ENCODE measurements around the gene NPSR1. TPM values are rescaled to one million over a fixed set of nuclear protein-coding genes. Genes with fewer than 3 reads are reported as not detected.

NPSR1 gene
- total RNA-seq, 1 donor from 2014 or later, result not detected

DNA sequence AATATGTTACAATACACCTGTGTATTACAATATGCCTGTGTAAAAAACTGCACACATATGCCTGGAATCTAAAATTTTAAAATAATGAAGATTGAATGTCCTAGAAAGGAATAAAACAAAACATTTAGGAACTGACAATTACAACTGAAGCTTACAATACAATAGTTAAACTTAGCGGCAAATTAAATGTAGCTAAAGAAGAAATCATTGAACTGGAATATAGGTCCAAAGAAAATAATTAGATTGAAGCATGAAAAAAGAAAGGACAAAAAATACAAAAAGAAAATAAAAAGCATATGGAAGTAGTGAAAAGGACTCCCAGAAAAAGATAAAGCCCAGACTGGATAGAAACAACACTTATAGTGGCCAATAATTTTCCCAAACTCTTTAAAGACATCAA, 38.4 kb downstream of the NPSR1 start:
- no peak for TF ChIP-seq EZH2 (IDR thresholded peaks at IDR 0.05; ENCODE audit: insufficient read depth, low read length)
- TF ChIP-seq, protein P1, sequence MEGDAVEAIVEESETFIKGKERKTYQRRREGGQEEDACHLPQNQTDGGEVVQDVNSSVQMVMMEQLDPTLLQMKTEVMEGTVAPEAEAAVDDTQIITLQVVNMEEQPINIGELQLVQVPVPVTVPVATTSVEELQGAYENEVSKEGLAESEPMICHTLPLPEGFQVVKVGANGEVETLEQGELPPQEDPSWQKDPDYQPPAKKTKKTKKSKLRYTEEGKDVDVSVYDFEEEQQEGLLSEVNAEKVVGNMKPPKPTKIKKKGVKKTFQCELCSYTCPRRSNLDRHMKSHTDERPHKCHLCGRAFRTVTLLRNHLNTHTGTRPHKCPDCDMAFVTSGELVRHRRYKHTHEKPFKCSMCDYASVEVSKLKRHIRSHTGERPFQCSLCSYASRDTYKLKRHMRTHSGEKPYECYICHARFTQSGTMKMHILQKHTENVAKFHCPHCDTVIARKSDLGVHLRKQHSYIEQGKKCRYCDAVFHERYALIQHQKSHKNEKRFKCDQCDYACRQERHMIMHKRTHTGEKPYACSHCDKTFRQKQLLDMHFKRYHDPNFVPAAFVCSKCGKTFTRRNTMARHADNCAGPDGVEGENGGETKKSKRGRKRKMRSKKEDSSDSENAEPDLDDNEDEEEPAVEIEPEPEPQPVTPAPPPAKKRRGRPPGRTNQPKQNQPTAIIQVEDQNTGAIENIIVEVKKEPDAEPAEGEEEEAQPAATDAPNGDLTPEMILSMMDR (IDR thresholded peaks at IDR 0.05; ENCODE audit: insufficient read depth, low read depth, low read length), result no peak
- FAIRE-seq (no peak), DNase-seq (ENCODE audit: low read depth) (no peak)
- Histone ChIP-seq H3K79me2 (ENCODE audit: insufficient read depth, low read length) (no peaks in the 10 kb centered on the region), H3K4me3 (ENCODE audit: insufficient read depth, low read depth, low read length) (no peak overlapping the region), H3K36me3 (ENCODE audit: insufficient read depth, low read length) (no peaks in the 10 kb centered on the region), H3K4me1 (ENCODE audit: insufficient read depth, low read length) (no peaks in the 10 kb centered on the region), H3K9ac (ENCODE audit: low read length) (no peak overlapping the region), H4K20me1 (ENCODE audit: insufficient read depth, low read length) (no peaks in the 10 kb centered on the region), H2AFZ (ENCODE audit: low read depth, low read length) (no peak overlapping the region), H3K27ac (ENCODE audit: low read depth, low read length) (no peak overlapping the region), H3K4me2 (ENCODE audit: low read length) (no peak overlapping the region), H3K9me3 (ENCODE audit: insufficient read depth, low read depth, low read length) (peaks cover 3% of the 10 kb centered on the region), H3K27me3 (ENCODE audit: insufficient read depth, low read length) (no peaks in the 10 kb centered on the region)
- H3K4me1 Mint-ChIP-seq (ENCODE audit: low read depth, unreplicated experiment), result no peaks in the 10 kb centered on the region
- no peak overlapping the region for H3K4me3 Mint-ChIP-seq (ENCODE audit: unreplicated experiment)
- H3K9me3 Mint-ChIP-seq (ENCODE audit: unreplicated experiment), result peaks cover 3% of the 10 kb centered on the region
- H3K27me3 Mint-ChIP-seq (ENCODE audit: low read depth, unreplicated experiment), result no peaks in the 10 kb centered on the region
- H3K27ac Mint-ChIP-seq (ENCODE audit: unreplicated experiment), result no peak overlapping the region
- H3K36me3 Mint-ChIP-seq (ENCODE audit: low read depth, unreplicated experiment), result no peaks in the 10 kb centered on the region

DNA sequence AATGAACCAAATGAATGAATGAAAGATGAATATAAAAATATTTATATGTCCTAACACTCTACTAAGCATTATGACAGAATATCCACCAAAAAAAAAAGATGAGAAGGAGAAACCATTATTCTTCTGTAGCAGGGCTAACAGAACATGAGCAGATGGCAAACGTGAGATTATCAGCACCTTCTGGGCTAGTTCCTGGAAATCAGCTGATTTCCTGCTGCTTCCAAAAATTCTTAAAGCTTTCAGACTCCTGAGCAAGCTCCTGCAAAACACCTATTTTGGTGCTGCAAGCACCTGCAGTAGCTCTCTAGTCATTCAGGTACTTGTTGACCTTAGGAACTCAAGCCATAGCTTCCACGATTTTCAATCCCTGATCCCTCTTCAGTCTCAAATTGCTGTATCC, 51.8 kb downstream of the NPSR1 start:
- Histone ChIP-seq H3K4me1 (ENCODE audit: insufficient read depth, low read length) (no peaks in the 10 kb centered on the region), H3K36me3 (ENCODE audit: insufficient read depth, low read length) (no peaks in the 10 kb centered on the region), H3K9ac (ENCODE audit: low read length) (no peak overlapping the region), H3K27ac (ENCODE audit: low read depth, low read length) (no peak overlapping the region), H3K4me3 (ENCODE audit: insufficient read depth, low read depth, low read length) (no peak overlapping the region), H3K27me3 (ENCODE audit: insufficient read depth, low read length) (no peaks in the 10 kb centered on the region), H3K79me2 (ENCODE audit: insufficient read depth, low read length) (no peaks in the 10 kb centered on the region), H3K4me2 (ENCODE audit: low read length) (no peak overlapping the region), H2AFZ (ENCODE audit: low read depth, low read length) (no peak overlapping the region), H4K20me1 (ENCODE audit: insufficient read depth, low read length) (no peaks in the 10 kb centered on the region), H3K9me3 (ENCODE audit: insufficient read depth, low read depth, low read length) (no peaks in the 10 kb centered on the region)
- Mint-ChIP-seq H3K4me3 (ENCODE audit: unreplicated experiment) (no peak overlapping the region), H3K27ac (ENCODE audit: unreplicated experiment) (no peak overlapping the region), H3K27me3 (ENCODE audit: low read depth, unreplicated experiment) (no peaks in the 10 kb centered on the region), H3K4me1 (ENCODE audit: low read depth, unreplicated experiment) (no peaks in the 10 kb centered on the region), H3K9me3 (ENCODE audit: unreplicated experiment) (no peaks in the 10 kb centered on the region), H3K36me3 (ENCODE audit: low read depth, unreplicated experiment) (no peaks in the 10 kb centered on the region)
- no peak for TF ChIP-seq EZH2 (IDR thresholded peaks at IDR 0.05; ENCODE audit: insufficient read depth, low read length)
- TF ChIP-seq, protein P1 (IDR thresholded peaks at IDR 0.05; ENCODE audit: insufficient read depth, low read depth, low read length), result no peak
- FAIRE-seq (no peak), DNase-seq (ENCODE audit: low read depth) (no peak)

DNA sequence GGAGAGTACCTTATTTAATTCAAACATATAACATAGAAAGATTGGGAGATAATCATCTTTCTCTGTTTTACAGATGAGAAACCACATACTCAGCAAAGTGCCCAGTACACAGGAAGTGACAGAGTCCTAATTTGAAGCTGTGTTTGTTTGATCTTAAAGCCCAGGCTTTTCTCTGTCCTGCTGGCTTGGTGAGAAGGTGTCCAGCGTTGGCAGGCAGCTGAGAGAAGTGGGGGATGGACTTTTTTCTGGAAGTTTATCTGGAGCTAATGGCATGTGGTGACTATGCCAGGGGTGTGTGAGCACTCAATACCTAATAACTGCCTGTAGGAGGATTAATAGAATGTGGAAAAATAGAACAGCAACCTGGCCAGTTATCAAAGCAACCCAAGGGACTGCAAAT, 60.8 kb downstream of the NPSR1 start:
- Histone ChIP-seq H3K36me3 (ENCODE audit: insufficient read depth, low read length) (no peaks in the 10 kb centered on the region), H3K27me3 (ENCODE audit: insufficient read depth, low read length) (no peaks in the 10 kb centered on the region), H3K79me2 (ENCODE audit: insufficient read depth, low read length) (no peaks in the 10 kb centered on the region), H3K9me3 (ENCODE audit: insufficient read depth, low read depth, low read length) (no peaks in the 10 kb centered on the region), H3K4me3 (ENCODE audit: insufficient read depth, low read depth, low read length) (no peak overlapping the region), H3K4me1 (ENCODE audit: insufficient read depth, low read length) (no peaks in the 10 kb centered on the region), H2AFZ (ENCODE audit: low read depth, low read length) (no peak overlapping the region), H3K27ac (ENCODE audit: low read depth, low read length) (no peak overlapping the region), H3K9ac (ENCODE audit: low read length) (no peak overlapping the region), H4K20me1 (ENCODE audit: insufficient read depth, low read length) (no peaks in the 10 kb centered on the region), H3K4me2 (ENCODE audit: low read length) (no peak overlapping the region)
- Mint-ChIP-seq H3K27ac (ENCODE audit: unreplicated experiment) (no peak overlapping the region), H3K27me3 (ENCODE audit: low read depth, unreplicated experiment) (peaks cover 4% of the 10 kb centered on the region), H3K36me3 (ENCODE audit: low read depth, unreplicated experiment) (no peaks in the 10 kb centered on the region), H3K9me3 (ENCODE audit: unreplicated experiment) (no peaks in the 10 kb centered on the region), H3K4me3 (ENCODE audit: unreplicated experiment) (no peak overlapping the region), H3K4me1 (ENCODE audit: low read depth, unreplicated experiment) (peaks cover 8% of the 10 kb centered on the region)
- FAIRE-seq, result no peak
- TF ChIP-seq EZH2 (IDR thresholded peaks at IDR 0.05; ENCODE audit: insufficient read depth, low read length), result no peak
- TF ChIP-seq, protein P1 (IDR thresholded peaks at IDR 0.05; ENCODE audit: insufficient read depth, low read depth, low read length), result no peak
- DNase-seq (ENCODE audit: low read depth), result no peak

All from astrocyte (in vitro differentiated cells and primary cell).